ENCODE measurements around the gene SULT4A1.

- TF ChIP-seq TAF1 (IDR thresholded peaks at IDR 0.05; ENCODE audit: borderline replicate concordance, insufficient read depth, low read length) (no peak), REST (IDR thresholded peaks at IDR 0.05; ENCODE audit: insufficient read depth in 1 of 2, low read depth in 2 of 2, low read length in 2 of 2) (no peak), POLR2AphosphoS5 (IDR thresholded peaks at IDR 0.05; ENCODE audit: low read depth, low read length) (no peak), SIN3A (IDR thresholded peaks at IDR 0.05; ENCODE audit: borderline replicate concordance, insufficient read depth, low read length) (no peak)
These were observed 7.5 kb upstream of the SULT4A1 start for GRCh38 chr22:43869799-43870198.

Data from PFSK-1 (cell line).